ENCODE results near the gene KIF7. TPM values are rescaled to one million over a fixed set of nuclear protein-coding genes. Genes with fewer than 3 reads are reported as not detected.

The KIF7 gene
- polyA plus RNA-seq, 1 of the 3 experiments (the other 2 are of a cell fraction) = 12.0 TPM

DNA sequence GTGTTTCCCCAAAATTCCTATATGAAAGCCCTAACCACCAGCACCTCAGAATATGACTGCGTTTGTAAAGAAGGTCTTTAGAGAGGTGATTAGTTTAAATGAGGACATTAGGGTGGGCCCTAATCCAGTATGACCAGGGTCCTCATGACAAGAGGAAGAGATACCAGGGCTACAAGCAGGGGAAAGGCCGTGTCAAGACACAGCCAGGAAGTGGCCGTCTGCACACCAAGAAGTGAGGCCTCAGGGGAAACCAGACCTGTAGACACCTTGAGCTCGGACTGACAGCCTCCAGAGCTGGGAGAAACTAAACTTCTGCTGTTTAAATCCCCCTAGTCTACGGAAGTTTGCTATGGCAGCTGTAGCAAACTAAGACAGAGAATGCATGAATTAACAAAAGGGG, 14.2 kb downstream of the KIF7 start:
- POLR2A ChIA-PET = no interaction called here
- WGBS (ENCODE audit: low lambda C conversion rate) = 85% methylated on average over 5 of the region's 5 CpGs

More for the DNA sequence above, 14.2 kb downstream of the KIF7 start:
- H3K27ac ChIP-seq (ENCODE audit: low read depth in 2 of 2, low read length in 1 of 2) = no peak overlapping the region
- CTCF ChIA-PET = no interaction called here
- H3K4me2 ChIP-seq = no peak overlapping the region
- no peak for DNase-seq
- H3K36me3 ChIP-seq (replicated peaks in 1 of 2; ENCODE audit: control insufficient read depth in 1 of 2, insufficient read depth in 2 of 2, low read length in 1 of 2) = peaks cover 4 to 10% of the 10 kb centered on the region in 2 experiments
- no peaks in the 10 kb centered on the region for H3K27me3 ChIP-seq (ENCODE audit: insufficient read depth)
- no peaks in the 10 kb centered on the region for H3K9me2 ChIP-seq
- H2AFZ ChIP-seq (ENCODE audit: low read depth) = no peak overlapping the region
- H3F3A ChIP-seq (replicated peaks; ENCODE audit: insufficient read depth) = no peaks in the 10 kb centered on the region
- TF ChIP-seq RFX5 (IDR thresholded peaks at IDR 0.05; ENCODE audit: low read length) = no peak
- TF ChIP-seq, protein P1, sequence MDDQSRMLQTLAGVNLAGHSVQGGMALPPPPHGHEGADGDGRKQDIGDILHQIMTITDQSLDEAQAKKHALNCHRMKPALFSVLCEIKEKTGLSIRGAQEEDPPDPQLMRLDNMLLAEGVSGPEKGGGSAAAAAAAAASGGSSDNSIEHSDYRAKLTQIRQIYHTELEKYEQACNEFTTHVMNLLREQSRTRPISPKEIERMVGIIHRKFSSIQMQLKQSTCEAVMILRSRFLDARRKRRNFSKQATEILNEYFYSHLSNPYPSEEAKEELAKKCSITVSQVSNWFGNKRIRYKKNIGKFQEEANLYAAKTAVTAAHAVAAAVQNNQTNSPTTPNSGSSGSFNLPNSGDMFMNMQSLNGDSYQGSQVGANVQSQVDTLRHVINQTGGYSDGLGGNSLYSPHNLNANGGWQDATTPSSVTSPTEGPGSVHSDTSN (IDR thresholded peaks at IDR 0.05) = no peak
- TF ChIP-seq ZBTB33 (IDR thresholded peaks at IDR 0.05; ENCODE audit: borderline replicate concordance, low read depth) = no peak
- TF ChIP-seq ELF1 (IDR thresholded peaks at IDR 0.05) = no peak
- no peak for TF ChIP-seq RCOR1 (IDR thresholded peaks at IDR 0.05; ENCODE audit: low read length)
- no peak for TF ChIP-seq YY1 (IDR thresholded peaks at IDR 0.05; ENCODE audit: low read depth)
- TF ChIP-seq CHD2 (IDR thresholded peaks at IDR 0.05; ENCODE audit: low read length, partially characterized antibody) = no peak
- no peak for TF ChIP-seq JUND (IDR thresholded peaks at IDR 0.05)
- TF ChIP-seq TCF12 (IDR thresholded peaks at IDR 0.05) = no peak
- no peak for TF ChIP-seq SIN3A (IDR thresholded peaks at IDR 0.05; ENCODE audit: borderline replicate concordance, low read depth, low read length)
- no peak for TF ChIP-seq NRF1 (IDR thresholded peaks at IDR 0.05; ENCODE audit: low read depth, low read length)
- TF ChIP-seq TEAD4 (IDR thresholded peaks at IDR 0.05; ENCODE audit: borderline replicate concordance, insufficient read depth) = no peak
- TF ChIP-seq RAD21 (IDR thresholded peaks at IDR 0.05; ENCODE audit: low read length) = no peak
- no peak for TF ChIP-seq RXRA (IDR thresholded peaks at IDR 0.05; ENCODE audit: borderline replicate concordance, low read depth)
- no peak for TF ChIP-seq GATA2 (CRISPR knock-in tag; IDR thresholded peaks at IDR 0.05)
- TF ChIP-seq, protein P2, sequence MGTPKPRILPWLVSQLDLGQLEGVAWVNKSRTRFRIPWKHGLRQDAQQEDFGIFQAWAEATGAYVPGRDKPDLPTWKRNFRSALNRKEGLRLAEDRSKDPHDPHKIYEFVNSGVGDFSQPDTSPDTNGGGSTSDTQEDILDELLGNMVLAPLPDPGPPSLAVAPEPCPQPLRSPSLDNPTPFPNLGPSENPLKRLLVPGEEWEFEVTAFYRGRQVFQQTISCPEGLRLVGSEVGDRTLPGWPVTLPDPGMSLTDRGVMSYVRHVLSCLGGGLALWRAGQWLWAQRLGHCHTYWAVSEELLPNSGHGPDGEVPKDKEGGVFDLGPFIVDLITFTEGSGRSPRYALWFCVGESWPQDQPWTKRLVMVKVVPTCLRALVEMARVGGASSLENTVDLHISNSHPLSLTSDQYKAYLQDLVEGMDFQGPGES (IDR thresholded peaks at IDR 0.05; ENCODE audit: low read depth, low read length) = no peak
- TF ChIP-seq EP300 (IDR thresholded peaks at IDR 0.05; ENCODE audit: borderline replicate concordance in 1 of 2, low read depth in 1 of 2, low read length in 1 of 2) = no peak
- TF ChIP-seq, protein P3, sequence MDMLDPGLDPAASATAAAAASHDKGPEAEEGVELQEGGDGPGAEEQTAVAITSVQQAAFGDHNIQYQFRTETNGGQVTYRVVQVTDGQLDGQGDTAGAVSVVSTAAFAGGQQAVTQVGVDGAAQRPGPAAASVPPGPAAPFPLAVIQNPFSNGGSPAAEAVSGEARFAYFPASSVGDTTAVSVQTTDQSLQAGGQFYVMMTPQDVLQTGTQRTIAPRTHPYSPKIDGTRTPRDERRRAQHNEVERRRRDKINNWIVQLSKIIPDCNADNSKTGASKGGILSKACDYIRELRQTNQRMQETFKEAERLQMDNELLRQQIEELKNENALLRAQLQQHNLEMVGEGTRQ (IDR thresholded peaks at IDR 0.05; ENCODE audit: borderline replicate concordance, low read depth, low read length) = no peak
- TF ChIP-seq NFIC (IDR thresholded peaks at IDR 0.05; ENCODE audit: borderline replicate concordance) = no peak
- H3K4me3 ChIP-seq (ENCODE audit: low read depth in 2 of 2, low read length in 1 of 2) = no peak overlapping the region
- H3K9me3 ChIP-seq = no peaks in the 10 kb centered on the region
- H3K79me2 ChIP-seq (ENCODE audit: insufficient read depth) = no peaks in the 10 kb centered on the region
- H4K20me1 ChIP-seq (ENCODE audit: insufficient read depth) = no peaks in the 10 kb centered on the region
- no peaks in the 10 kb centered on the region for H3K4me1 ChIP-seq (ENCODE audit: control insufficient read depth in 1 of 2, insufficient read depth in 2 of 2, low read depth in 1 of 2, low read length in 1 of 2)
- H3K9ac ChIP-seq = no peak overlapping the region

All from SK-N-SH (cell line).